H1 (cell line): Measurements from ENCODE around the gene PBX3.

Experiments
- ATF2 ChIP-seq: IDR thresholded peaks from 2 replicates; pipeline ENCODE4 v1.6.1; 2012; ENCODE audit warnings: low read length, inconsistent platforms
- CTCF ChIP-seq, 3 experiments: IDR thresholded peaks; 1 replicate in 2 of 3; 2 replicates in 1 of 3; pipeline versions ENCODE4 v1.5.1 to v1.6.1; 2011; ENCODE audit warnings: low read length in 3 of 3, mild to moderate bottlenecking in 3 of 3, inconsistent platforms in 2 of 3, low read depth in 1 of 3, moderate library complexity in 1 of 3; ENCODE audit not compliant: insufficient read depth in 1 of 3; ENCODE audit errors: control extremely low read depth in 1 of 3
- EP300 ChIP-seq, 2 experiments: IDR thresholded peaks; 1 replicate in 1 of 2; 2 replicates in 1 of 2; pipeline ENCODE4 v1.6.1; 2011 to 2012; ENCODE audit warnings: low read depth in 2 of 2, low read length in 2 of 2, mild to moderate bottlenecking in 2 of 2, borderline replicate concordance in 1 of 2, inconsistent platforms in 1 of 2, moderate library complexity in 1 of 2
- FOSL1 ChIP-seq: IDR thresholded peaks from 2 replicates; pipeline ENCODE4 v1.6.1; 2011; ENCODE audit warnings: mild to moderate bottlenecking, low read depth, low read length, moderate library complexity; ENCODE audit not compliant: insufficient read depth
- NRF1 ChIP-seq: IDR thresholded peaks from 2 replicates; pipeline ENCODE4 v1.6.1; 2011; ENCODE audit warnings: mild to moderate bottlenecking, low read depth, low read length, improper control_type of control experiment
- POLR2A ChIP-seq, 2 experiments: IDR thresholded peaks; 1 replicate in 1 of 2; 2 replicates in 1 of 2; pipeline ENCODE4 v1.6.1; 2011; ENCODE audit warnings: low read depth in 2 of 2, low read length in 2 of 2, mild to moderate bottlenecking in 2 of 2; ENCODE audit errors: control extremely low read depth in 1 of 2
- SIN3A ChIP-seq, 2 experiments: IDR thresholded peaks in 1 of 2; conservative IDR thresholded peaks in 1 of 2; 2 replicates each; pipeline ENCODE4 v1.6.1; 2011 to 2012; ENCODE audit warnings: low read length in 2 of 2, improper control_type of control experiment in 1 of 2, low read depth in 1 of 2, mild to moderate bottlenecking in 1 of 2
- YY1 ChIP-seq: IDR thresholded peaks from 2 replicates; pipeline ENCODE4 v1.6.1; 2011; ENCODE audit warnings: low read depth, mild to moderate bottlenecking, low read length

GRCh38 chr9:125977223-125977622 is 230.1 kb downstream of the PBX3 start:
- TF ChIP-seq CTCF (IDR thresholded peaks at IDR 0.05; ENCODE audit: control extremely low read depth in 1 of 3, insufficient read depth in 1 of 3, low read depth in 1 of 3, low read length in 3 of 3) (no peak), NRF1 (no peak), POLR2A (IDR thresholded peaks at IDR 0.05; ENCODE audit: control extremely low read depth in 1 of 2, low read depth in 2 of 2, low read length in 2 of 2) (no peak), FOSL1 (no peak), ATF2 (no peak), YY1 (no peak), SIN3A (conservative IDR thresholded peaks at IDR 0.05 in 1 of 2, IDR thresholded peaks at IDR 0.05 in 1 of 2; ENCODE audit: low read depth in 1 of 2, low read length in 2 of 2) (no peak), EP300 (IDR thresholded peaks at IDR 0.05; ENCODE audit: borderline replicate concordance in 1 of 2, low read depth in 2 of 2, low read length in 2 of 2) (no peak)
